Measurements from ENCODE around the gene PDGFA. TPM values are rescaled to one million over a fixed set of nuclear protein-coding genes. Genes with fewer than 3 reads are reported as not detected.

PDGFA gene
- total RNA-seq, 1 donor from 2014 or later = 53.9 TPM

DNA sequence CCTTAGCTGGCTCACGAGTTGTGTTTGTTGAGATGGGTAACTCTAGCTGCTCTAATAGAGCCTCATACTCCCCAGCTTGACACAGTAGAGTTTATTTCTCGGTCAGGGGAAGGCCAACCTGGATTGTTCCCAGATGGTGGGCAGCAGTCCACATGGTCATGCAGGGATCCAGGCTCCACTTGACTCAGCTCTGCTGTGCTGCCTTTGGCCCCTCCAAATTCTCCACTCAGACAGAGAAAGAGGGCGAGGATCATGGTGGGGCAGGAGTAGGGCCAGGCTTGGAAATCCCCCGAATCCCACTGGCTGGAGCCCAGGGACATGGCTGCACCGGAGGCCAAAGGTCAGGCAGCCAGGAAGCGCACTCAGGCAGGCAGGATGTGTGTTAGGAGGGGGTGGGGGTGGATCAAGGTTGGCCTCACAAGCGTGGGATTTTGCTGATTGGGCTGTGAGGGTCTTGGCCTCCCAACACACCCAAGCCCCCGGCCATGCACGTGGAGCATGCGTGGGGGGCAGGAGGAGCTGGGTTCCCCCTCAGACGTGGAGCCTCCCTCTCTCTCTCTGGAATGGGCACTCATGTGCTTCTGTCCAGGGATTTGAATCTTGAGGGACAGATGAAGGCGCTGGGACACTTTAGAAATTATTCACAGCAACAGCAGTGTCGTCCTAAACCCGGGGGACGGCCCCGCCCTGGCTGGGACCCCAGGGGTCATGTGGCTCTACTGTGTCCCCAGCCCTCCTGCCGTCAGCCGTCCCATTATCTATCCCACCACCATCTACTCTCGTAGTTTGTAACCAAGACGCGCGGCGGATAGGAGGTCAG is 44.8 kb downstream of the PDGFA start:
- DNase-seq (ENCODE audit: low read depth in 2 of 2) = peak; percentile 34 to 71

DNA sequence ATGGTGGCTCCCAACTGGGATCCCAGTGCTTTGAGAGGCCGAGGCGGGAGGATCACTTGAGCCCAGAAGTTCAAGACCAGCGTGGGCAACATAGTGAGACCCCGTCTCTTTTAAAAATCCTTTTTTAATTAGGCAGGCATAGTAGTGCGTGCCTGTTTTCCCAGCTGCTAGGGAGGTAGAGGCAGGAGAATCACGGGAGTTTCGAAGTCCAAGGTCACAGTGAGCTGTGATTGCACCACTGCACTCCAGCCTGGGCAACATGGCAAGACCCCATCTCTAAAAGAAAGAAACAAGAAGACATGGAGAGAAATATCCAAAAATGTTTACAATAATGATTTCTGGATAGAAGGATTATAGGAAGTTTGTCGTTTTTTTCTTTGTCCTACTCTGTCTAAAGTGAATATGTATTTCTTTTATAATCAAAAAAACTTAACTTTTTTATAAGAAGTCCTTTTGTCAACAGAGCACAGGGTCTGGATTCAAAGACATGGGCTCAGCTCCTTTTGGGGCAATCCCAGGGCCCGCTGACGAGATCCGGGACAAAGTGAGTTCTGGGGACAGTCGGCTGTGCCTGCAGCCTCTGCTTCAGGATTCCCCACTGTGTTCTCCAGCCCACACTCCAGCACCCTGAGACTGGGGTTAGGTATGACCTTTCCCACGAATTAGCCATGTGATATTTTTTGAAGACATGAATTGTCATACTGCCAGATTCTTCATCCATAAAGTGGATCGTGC is 45.6 kb downstream of the PDGFA start:
- no peak for DNase-seq (ENCODE audit: low read depth in 2 of 2)

DNA sequence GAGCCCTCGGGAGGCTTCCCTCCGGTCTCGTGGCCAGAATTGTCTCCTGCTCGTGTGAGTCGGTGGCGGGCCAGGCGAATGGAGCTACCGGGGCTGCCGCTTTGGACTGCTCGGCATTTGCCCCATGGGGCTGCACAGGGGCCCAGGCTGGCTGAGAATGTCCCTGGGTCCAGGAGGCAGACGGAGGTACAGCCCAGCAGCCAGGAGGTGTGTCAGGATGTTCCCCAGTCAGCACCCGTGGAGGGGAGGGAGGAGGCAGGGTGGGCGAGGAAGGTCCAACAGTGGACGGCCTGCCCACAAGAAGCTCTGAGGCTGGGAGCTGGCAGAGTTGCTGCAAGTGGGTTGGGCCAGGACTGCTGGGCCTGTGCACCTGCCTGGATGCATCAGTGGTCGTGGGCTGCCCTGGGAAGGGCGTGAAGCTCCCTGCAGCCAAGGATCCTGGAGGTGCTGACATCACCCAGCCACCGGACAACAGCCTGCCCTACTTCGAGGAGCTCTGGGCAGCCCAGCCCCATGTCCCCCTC is 46.4 kb downstream of the PDGFA start:
- DNase-seq (ENCODE audit: low read depth in 2 of 2) = no peak

DNA sequence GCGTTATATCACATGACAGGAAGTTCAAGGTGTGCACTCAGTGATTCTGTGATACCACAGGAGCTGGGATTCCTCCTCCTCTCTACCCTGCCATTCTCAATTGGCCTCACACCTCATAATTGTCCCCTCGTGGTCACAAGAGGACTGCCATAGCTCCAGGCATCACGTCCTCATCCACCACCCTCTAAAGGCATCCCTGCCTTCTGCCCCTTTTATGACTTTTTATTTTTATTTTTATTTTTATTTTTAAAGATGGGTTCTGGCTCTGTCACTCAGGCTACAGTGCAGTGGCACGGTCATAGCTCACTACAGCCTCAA is 47.0 kb downstream of the PDGFA start:
- no peak for DNase-seq (ENCODE audit: low read depth in 2 of 2)

DNA sequence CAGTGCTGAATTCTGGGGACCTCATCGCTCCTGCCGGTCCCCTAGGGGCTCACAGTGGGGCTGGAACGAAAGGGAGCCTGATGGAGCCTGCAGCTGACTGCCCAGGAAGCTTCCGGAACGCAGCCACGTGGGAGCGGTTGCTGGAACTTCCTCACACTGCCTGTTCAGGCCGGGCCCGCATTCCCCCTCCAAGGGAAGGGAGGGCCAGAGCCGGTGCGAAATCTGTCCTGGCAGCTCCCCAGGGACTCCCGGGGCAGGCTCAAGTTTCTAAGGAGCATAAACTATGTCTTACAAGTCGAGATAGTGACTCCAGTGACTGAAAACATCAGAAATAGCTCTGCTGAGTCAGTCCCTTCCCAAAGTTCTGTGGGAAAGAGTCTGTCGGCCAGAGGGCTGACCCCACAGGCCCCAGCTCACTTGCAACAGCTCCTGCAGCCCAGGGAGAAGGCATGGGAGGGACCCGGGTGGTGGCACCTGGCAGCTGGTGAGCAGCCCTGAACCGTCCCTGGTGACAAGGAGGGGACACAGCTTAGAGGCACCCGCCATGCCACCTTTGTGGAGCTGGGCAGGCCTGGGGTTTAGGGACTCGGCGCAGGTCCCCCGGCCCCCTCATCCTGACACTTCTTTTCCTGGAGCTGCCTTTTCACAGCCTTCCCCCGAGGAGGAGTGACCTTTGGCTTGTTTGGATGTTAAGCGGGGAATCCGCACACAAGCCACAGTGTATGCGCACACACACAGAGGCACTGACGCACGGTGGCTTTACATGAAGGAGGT is 47.6 kb downstream of the PDGFA start:
- peak; percentile 45 to 71 for DNase-seq (ENCODE audit: low read depth in 2 of 2)

DNA sequence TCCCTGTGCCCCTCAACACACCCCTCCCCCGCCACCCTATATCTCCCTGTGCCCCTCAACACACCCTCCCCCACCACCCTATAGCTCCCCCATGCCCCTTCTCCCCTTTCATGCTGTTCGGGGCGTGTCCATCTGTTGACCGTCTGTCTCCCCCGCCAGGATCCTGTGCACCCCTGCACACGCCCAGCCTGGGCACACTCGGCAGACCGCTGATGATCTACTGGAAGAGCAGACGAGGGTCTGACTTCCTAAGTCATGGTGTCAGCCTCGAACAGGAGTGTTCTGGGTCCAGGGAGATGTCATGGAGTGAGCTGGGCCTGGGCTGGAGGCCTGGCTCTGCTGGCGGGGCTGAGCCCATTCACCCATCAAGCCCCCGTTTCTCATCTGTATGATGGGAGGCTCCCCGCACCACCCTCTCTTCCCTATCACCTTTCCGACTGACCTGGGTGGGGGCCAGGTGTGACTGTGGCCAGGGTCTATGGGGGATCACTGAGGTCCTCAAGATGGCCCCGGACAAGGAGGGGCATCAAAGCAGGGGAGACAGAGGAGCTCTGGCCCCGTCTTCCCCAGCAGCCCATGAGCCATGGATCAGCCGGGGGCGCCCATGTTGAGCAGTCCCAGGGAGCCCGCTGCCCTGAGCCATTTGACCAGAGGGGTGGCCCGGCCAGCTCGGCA is 48.3 kb downstream of the PDGFA start:
- DNase-seq (ENCODE audit: low read depth in 2 of 2) = no peak

DNA sequence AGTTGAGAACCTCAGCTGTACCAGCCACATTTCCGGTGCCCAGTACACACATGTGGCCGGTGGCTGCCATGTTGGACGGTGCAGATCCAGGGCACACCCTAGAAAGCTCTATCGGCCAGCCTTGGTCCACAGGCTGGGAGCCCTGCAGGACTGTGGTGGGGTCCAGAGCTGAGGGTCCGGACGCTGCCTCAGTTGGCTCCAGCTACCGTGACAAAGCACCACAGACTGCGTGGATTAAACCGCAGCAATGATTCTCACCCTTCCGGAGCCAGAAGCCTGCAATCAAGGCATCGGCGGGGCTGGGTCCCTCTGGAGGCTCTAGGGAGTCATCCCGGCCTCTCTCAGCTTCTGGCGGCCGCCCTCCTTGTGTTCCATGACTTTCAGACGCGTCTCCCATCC is 50.1 kb downstream of the PDGFA start:
- DNase-seq (ENCODE audit: low read depth in 2 of 2) = no peak

DNA sequence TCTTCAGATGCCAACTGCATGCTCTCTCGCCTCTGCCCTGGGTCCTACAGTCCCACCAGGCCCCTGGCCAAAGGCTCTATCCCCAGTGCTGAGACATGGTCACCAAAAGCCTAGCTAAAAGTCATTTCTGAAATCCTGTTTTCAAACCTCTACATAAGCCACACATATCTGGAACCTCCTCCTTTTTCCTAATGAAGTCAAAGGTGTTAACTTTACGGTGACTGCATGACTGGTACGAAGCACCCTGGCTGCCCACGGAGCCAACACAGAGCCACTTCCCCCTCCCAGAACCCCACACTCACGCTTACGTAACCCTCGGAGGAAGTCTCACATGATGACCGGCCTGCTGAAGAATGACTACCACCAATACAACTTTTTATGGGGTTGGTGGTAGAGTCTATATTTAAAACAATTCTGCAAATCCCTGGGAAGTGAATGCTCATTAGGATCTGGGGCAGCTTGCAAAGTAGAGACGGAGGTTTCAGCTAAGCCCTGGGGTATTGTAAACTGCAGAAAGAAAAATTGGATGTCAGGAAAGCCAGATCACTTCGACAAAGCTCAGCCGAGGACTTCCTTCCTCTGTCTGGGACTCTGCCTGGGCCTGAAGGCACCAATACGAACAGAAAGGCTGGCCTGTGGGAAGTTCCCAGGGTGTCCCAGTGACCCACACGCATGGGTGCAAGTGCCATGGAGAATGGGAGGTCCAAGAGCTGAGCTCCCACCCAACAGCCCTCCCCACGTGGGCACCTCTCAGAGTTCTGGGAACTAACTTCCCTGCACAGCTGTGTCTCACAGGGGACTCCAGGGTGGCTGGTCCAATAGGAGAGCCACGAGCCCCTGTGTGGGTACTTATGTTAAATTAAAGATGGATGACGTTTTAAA is 50.7 kb downstream of the PDGFA start:
- peak in 1 of 2 donors; percentile 68 for DNase-seq (ENCODE audit: low read depth in 2 of 2)

DNA sequence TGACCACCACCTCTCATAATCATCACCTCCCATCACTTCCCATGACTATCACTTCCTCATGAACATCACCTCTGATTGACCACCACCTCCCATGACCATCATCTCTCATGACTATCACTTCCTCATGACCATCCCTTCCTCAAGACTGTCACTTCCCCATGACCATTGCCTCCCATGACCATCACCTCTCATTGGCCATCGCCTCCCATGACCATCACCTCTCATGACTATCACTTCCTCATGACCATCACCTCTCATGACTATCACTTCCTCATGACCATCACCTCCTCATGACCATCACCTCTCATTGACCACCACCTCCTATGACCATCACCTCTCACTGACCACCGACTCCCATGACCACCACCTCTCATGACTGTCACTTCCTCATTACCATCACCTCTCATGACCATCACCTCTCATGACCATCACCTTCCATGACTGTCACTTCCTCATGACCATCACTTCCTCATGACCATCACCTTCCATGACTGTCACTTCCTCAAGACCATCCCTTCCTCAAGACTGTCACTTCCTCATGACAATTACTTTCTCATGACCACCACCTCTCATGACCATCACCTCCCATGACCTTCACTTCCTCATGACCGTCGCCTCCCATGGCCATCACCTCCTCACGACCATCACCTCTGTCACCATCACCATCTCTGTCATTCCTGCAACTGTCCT is 51.6 kb downstream of the PDGFA start:
- DNase-seq (ENCODE audit: low read depth in 2 of 2) = no peak

DNA sequence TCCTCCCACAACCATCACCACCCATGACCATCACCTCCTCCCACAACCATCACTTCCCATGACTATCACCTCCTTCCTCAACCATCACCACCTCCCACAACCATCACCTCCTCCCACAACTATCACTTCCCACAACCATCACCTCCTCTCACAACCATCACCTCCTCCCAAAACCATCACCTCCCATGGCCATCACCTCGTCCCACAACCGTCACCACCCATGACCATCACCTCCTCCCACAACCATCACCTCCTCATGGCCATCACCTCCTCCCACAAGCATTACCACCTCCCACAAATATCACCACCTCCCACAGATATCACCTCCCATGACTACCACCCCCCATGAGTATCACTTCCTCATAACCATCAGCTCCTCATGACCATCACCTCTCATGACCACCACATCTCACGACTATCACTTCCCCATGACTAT is 52.2 kb downstream of the PDGFA start:
- DNase-seq (ENCODE audit: low read depth in 2 of 2) = no peak

DNA sequence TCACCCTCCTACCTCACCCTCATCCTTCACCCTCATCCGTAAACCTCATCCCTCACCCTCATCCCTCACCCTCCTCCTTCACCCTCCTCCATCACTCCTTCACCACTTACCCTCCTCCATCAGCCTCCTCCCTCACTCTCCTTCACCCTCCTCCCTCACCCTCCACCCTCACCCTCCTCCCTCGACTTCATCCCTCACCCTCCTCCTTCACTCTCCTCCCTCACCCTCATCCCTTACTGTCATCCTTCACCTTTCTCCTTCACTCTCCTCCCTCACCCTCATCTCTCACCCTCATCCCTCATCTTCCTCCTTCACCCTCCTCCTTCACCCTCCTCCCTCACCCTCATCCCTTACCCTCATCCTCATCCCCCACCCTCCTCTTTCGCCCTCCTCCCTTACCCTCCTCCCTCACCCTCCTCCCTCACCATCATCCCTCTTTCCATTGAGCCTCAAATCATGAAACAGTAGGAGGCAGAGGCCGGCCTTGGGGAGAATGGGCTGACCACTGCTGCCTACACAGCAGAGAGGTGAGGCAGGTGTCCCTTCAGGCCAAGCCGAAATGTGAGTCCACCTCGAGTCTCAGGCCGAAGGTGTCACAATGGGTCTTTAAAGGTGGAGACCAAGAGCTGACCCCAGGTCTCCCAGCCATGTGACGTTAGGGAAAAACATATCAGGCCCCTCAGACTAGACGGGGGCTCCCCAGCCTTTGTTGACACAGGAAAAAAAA is 53.0 kb downstream of the PDGFA start:
- no peak for DNase-seq (ENCODE audit: low read depth in 2 of 2)

DNA sequence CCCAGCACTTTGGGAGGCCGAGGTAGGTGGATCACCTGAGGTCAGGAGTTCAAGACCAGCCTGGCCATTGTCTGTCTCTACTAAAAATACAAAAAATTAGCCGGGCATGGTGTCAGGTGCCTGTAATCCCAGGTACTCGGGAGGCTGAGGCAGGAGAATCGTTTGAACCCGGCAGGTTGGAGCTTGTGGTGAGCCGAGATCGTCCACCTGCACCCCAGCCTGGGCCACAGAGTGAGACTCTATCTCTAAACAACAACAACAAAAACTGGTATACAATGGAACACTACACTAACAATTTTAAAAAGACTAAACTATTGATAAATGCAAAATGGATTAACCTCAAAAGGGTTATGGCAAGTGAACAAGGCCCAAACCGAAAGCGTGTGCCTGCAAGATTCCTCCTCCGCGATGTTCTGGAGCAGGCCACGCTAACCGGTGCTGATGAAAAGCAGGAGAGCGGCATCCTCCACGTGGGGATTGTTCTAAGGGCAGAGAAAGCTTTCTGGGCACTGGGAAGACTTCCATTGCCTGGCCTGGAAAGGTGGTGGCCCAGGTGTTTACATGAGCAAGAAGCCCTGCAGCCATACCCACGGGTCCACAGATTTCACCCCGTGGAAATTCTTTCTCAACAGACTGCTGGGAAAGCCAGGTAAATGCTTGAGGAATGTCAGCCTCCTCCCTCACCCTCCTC is 53.8 kb downstream of the PDGFA start:
- DNase-seq (ENCODE audit: low read depth in 2 of 2) = no peak

DNA sequence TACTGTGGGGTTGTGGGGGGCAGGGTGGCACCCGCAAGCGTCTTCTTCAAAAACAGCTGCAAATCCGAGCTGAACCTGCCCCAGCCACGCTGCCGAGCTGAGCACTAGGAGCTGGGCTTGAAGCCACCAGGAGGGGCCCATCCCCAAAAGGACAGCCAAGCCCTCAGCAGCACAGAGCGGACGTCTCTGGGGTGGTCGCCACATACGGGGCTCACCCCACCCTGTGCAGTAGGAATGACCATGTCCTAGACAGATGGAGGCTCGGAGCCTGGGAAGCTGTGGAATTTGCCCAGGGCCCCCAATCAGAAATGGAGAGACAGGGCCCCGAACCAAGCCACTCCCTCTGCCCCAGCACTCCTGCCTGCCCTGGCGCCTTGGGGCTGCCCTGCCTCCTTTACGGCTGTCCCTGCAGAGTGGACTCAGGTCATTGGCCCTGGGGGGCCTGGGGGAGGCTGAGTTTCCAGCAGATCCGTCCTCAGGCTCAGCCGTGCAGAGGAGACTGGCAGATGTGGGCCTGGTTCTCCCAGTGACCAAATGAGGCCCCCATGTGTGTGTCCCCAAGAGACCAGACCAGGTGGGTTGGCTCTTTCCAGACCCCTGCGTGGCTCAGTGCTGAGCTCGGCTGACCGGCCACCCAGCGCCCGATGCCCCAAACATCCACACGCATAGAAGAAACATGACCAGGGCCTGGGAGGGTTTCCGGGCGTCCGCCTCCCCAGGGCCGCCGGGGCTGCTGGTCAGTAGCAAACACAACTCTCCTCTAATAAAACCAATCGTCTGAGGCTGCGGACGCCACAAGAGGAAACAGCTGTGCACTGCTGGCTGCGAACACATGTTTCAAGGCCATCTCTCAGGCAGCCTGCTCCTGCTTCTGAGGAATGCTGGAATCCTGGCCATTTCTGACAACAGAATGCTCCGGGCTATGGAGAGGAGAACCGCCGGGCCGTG is 54.9 kb downstream of the PDGFA start:
- peak; percentile 55 to 83 for DNase-seq (ENCODE audit: low read depth in 2 of 2)

DNA sequence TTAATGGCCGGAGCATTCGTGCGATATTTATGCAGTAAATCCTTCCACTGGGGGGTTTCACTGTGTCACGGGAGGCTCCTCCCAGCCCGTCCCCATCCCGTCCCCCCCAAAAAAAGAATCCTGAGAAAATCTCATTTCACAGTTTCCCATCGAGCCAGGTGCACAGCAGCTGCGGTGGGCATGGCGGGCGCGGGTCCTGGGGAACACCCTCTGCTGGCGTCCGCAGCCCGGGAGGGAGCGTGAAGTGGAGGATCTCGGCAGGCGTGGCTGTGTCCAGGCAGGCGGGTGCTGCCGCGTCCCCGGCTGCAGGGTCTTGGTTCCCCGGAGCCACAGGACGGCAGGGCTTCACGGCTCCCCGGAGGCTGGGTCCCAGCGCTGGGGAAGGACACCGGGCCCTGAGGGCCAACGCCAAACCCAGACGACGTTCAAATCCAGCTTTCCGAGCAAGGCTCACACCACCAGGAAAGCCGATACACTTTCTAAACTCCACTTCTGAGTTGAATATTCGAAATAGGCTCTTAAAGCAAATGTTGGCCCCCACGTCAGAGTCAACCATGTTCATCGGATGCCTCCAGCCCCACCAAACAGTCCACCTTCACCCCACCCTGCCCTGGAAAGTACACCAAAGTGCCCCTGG is 55.7 kb downstream of the PDGFA start:
- no peak for DNase-seq (ENCODE audit: low read depth in 2 of 2)

DNA sequence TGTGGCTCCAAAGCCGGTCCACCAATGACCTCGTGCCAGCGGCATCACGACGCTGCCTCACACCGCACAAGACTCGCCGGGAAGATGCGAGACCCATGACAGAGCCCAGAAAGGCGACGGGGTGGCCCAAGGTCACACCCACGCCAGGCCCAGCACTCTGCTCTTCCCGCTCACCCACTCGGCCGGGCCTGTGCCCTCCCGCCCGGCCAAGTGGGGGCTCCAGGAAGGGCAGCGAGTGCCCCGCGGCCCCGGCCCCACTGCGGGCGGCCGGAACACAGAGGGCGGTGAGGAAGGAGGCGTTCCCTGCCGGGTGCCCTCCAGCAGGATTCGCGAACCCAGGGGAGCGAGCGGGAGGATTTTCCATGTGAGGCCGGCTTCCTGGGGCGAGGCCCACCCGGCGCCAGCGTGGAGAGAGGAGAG is 56.3 kb downstream of the PDGFA start:
- no peak for DNase-seq (ENCODE audit: low read depth in 2 of 2)

DNA sequence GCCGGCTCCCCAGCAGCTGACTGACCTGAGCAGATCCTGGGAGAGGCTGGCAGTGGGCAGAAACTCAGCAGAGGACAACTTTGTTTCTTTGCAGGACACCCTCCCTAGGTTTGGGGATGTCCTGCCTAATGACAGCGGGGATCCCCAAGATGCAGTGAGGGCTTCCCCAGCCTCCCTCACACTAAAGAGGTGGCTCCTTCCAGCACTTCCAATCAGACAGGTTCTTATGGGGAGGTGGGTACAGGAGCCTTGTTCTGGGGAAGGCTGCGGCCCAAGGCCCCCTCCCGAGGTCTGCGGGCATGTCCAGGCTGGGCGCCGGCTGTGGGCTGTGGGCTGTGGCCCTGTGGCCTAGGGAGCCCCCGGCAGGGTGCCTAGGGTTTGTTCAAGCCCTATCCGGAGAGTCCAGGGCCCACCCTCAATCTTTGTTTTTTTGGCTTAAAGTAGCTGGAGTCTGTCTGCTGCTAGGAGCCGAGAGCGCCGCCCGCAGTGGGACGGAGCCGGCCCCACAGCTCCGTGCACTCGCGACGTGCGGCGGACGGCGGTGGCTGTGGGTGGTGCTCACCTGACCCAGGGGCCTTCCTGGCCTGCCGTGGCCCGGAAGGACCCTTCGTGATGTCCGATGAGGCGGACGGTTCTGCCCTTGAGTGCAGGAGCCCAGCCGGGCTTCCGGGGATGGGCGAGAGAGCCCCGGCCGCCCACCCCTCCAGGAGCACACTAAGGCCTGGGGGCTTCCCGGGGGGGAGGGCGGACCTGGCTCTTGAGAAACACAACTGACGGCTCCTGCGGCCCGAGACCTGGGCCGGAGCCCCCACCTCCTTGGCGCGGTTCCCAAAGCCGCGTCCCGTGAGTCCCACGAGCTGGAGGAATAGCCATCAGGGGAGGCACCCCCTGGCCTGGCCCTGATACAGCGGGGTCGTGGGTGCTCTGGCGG is 57.2 kb downstream of the PDGFA start:
- DNase-seq (ENCODE audit: low read depth in 2 of 2) = no peak

All from dermis microvascular lymphatic vessel endothelial cell (primary cell).